Measurements from ENCODE around the gene ARL6IP4.

The ARL6IP4 gene

DNA sequence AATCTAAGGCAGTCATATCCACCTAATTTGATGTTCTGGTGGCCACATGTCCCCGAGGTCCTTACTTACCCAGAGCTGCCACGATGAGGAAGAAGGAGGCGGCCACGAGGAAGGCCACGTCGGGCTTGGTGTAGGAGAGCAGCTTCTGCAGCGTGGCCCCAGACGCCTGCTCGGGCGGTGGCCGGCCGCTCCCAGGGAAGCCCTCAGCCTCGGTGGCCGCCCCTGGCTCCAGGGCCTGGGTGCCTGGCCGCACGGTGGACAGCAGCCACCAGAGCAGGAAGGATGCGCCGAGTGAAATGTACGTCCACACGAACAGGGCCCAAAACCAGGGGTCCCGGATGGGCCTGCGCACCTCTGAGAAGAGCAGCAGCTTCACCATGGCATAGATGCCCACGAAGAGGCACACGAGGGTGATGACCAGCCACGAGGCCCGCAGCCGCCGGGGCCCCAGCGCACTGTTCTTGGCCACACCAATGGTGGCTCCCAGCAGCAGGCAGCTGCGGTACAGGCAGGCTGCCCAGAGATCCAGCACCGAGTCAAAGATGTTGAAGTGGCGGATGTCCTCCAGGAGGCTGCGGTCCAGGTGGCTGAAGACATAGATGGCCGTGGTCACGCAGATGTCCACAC is 20.8 kb upstream of the ARL6IP4 start:
- no peak for DNase-seq

DNA sequence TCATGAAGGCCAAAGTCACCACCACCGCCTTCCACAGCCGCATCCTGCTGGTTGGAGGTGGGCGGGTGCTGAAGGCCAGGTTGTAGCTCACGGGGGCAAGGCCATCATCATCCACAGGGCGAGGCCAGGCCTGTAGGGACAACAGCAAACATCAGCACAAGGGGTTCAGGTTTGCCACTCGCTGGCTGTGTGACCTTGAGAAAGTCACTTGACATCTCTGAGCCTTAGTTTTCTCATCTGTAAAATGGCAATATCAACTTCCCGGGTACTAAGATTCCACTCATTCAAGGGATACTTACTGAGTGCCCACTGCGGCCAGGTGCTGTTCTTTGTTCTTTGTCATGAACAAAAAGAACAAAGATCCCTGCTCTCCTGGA is 20.3 kb upstream of the ARL6IP4 start:
- DNase-seq: no peak

DNA sequence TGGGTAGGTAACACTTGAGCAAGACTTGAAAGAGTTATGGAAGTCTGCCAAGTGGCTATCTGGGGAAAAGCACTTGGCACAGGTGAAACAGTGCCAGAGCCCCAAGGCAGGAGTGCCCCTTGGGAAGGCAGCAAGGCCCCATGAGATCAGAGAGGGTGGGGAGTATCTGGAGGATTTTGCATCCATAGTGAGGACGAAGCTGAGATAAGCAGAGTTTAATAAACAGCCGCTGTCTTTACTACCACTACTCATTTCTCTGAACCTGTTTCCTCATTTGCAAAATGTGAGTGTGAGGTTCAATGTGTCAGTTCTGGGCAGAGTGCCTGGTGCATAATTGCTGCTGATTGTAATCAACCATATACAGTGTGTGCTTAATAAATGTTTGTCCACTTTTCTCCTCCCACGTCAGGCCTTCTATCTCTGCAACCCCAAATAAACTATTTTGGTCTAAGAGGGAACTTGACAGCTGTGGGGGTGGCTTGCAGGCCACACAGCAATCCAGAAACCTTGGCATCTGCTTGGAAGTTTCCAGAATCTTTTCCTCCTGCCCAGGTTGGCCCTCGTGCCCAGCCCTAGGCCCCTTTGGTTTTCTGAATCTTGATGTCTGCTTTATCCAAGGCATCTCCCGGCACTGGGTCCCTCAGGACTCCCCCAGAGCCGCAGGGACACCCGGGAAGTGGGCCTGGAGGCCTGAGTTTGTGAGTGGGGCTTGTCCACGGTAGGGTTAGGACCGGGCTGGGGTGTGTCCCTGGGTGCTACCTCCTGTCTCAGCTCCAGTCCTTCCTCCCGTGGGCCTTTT is 18.8 kb upstream of the ARL6IP4 start:
- no peak for DNase-seq

DNA sequence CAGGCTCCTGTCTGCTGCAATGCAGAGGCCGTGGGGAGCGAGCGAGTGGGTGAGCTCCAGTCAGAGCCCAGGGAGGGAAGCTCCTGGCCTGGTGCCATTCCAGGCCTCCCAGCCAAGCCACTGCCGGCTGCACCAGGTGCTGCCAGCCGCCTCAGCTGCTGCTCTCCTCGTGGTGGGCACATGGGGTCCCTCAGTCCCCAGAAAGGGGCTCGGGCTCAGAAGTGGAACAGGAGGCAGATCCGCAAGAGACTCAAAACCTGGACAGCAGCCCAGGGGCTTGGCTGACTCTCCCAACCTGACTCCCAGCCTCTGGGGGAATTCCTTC is 16.6 kb upstream of the ARL6IP4 start:
- DNase-seq: no peak

DNA sequence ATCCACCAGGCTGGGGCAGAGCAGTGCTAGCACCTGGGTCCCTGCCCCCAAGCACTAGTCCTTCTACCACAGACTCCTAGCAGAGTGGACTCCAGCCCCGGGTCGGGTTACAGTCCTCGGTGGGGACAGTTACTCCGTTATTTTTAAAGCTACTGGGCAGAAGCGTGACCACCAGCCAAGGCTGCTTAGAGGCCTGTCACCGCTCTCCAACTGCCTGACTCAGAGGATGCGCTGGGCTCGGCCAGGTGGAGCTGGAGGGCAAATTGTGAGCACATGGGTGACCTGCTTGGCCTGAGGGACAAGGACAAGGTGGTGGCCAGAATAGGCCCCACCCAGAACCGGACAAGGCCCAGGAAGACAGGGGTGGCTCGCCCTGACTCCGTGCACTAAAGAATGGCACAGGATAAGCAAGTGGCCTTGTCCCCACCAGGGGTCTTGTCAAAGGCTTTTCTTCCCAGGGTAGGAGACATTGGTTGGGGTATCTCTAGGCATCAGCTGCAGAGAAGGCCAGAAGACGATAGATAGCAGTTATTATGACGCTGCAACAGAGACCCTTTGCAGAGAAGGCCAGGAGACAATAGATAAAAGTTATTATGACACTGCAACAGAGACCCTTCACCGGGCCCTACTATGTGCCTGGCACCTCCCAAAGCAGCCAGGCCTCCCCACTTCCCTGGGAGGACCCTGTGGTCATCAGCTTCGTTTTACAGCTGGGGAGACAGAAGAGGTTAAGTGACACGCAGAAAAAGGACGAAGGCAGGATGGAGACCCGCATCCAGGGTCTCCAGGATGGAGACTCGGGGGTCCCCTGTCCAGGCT is 15.8 kb upstream of the ARL6IP4 start:
- no peak for DNase-seq

DNA sequence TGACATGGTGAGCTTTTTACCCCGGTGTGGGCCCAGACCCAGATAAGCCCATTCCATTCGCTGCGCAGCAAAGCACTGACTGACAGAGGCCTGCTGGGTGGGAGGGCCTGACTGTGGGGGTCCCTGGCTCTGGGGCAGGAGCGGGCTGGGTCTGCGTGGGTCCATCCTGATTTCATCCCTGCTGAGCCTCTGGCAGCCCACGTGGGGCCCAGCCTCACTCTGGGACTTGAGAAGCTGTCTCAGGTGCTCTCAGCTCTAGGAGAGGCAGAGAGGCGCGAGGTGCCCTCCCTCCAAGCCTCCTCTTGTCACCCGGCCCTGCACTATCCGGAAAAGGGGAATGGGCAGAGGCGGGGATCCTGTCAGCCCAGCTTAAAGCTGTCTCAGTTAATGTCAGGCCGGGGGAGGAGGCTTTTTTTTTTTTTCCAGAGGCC is 15.1 kb upstream of the ARL6IP4 start:
- DNase-seq: no peak

DNA sequence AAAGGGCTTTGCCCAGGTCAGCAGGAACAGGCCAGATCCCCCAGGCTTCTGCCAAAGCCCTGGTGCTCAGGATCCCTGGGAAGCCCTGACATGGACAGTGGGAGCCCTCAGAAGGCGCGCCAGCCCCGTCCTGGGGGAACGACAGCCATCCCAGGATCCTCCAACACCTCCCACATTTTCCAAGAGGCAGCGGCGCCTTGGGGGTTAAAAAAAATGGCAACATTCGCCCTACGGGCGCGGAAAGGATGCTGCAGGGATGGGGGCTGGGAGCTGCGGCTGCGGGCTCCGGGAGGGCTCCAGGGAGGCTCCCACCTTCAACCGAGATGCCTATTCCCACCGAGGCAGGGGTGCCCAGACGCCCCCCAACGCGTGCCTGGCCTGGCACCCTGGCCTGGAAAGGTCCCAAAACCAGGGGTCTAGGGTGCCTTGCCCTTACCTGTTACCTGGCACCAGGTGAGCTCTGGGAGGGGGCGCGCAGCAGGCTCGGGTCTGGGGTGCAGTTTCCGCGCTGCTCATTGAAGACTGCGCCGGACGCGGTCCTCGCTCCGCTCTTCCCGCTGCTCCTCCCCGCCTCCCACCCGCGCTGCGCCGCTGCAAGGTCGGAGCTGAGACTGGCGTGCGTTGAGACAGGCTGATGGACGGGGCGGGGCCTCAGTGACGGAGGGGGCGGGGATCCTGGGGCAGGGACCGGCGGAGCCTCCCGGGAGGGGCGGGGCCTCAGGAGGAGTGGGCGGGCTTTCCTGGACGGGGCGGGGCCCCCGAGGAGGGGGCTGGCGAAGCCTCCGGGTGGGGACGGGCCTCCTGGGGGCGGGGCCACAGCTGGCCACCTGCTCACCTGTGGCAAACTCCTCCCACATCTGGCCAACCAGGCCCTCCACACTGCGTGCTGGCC is 14.4 kb upstream of the ARL6IP4 start, which contains the start of gene ABCB9:
Gene ABCB9, minus strand, starts transcription at position 613 of the 892 bp plus-strand sequence. CDS start 6,228 bp downstream, outside the sequence.
- no peak for DNase-seq

DNA sequence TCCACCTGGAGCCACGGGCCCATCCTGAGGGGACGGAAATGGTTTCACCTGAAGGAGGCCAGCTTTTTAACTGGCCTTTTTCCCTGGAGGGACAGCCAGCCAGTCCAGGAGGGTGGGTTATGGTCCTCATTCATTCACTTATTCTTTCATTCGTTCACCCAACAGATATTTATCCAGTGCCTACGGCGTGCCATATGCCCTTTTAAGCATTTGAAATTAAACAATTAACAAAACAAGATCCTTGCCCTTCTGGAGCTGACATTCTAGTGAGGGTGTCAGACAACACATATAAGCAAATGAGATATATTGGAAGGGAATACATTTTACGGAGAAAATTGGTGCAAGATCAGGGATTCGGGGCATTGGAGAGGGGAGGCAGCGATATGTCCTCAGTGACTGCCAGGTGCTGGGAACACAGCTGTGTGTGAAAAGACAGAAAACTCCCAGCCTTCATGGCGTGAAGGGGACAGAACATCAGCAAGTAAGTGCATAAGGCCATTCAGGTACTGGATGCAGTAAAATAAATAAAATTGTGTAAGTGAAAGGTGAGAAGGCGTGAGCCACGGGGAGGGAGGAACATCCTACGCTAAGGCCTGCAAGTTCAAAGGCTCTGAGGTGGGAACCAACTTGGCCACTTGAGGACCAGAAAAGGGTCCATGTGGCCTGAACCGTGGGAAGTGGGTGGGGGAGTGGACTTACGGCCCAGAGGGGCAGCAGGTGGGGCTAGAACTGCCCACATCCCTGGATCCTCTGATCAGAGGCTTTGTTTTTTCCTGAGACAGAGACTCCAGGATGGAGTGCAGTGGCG is 13.5 kb upstream of the ARL6IP4 start:
- no peak for DNase-seq

DNA sequence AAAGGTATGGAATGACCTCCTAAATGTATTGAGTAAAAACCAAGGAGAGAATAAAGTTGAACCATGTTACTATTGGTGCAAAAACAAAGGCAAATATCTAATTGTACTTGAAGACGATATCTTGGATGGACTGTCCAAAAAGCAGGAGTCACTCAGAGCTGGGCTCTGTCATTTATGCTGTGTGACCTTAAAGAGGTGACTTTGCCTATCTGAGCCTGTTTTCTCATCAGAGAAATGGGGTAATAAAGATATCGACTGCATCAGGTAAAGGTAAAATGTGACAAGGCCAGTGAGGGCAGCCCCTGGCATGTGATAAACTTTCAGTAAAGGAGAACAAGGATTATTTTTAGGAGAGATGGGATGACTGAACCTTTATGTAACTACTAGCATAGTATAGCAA is 12.4 kb upstream of the ARL6IP4 start:
- no peak for DNase-seq

DNA sequence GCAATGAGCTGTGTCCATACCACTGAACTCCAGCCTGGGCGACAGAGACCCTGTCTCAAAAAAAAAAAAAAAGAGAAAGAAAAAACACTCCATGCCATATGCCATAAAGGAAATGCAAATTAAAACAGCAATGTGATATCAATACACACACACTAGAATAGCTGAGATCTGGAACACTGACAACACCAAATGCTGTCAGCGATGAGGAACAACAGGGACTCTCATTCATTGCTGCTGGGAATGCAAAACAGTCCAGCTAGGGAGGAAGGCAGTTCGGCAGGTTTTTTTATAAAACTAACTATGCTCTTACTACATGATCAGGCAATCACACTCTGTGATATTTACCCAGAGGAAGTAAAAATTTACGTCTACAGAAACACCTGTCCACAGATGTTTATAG is 10.8 kb upstream of the ARL6IP4 start:
- DNase-seq: no peak

DNA sequence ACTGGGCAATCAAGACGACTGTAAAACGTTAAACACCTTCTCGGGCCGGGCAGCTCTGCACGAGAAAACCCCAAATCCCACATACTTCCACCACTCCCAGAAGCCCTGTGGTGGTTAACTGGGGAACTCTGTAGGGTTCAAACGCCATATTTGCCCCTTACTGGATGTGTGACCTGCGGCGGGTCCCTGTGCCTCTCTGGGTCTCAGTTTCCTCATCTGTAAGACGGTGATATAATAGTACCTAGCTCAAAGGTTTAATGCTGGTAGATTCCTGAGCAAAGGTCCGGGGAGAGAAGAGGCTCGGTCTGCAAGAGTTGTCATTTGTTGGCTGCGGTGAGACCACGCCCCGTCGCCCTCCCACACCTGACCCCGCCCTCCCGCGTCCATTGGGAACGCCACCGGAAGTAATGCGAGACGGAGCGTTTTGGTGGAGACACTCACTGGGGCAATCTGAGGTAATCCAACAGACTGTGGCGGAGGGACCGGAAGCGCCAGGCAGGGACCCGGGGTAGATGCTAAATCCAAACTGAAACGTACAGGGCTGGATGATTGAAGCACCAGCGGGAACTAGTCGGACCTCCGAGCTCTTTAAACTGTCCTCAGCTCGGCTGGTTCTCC is 6.1 kb upstream of the ARL6IP4 start:
- peak; percentile 93 for DNase-seq

DNA sequence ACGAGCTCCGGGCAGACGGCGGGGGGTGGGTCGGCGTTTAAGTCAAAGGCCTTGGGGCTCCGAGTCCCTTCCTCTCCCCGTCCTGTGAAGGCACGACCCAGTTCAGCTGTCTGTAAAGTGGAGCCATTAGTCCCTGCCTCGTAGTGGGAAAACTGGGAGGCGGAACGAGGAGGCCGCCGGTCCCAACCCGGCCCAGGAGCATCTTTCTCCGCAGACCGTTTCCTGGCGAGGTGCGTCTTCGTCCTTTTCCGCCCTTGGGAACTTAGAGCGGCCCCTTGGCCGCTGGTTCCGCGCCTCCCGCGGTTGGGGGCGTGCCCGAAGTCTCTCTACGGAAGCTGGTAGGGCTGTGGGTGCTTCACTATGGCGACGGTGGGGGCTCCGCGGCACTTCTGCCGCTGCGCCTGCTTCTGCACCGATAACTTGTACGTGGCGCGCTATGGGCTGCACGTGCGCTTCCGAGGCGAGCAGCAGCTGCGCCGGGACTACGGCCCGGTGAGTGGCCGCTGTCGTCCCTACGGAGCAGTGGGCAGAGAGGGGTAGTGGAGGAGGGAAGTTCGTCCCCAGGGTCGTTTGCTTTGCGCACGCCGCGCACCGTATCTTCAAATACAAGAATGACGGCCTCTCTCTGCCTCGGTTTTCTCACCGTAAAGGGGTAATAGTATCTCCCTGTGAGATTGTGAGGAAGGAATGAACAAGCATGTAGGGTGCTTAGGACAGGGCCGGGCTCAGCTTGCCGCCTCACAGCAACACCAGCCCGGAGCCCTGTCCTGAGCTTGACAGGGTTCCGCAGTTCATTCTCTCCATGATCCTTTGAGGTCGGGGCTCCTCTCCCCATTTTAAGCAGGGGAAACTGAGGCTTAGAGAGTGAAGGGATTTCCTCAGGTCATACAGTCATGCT is 5.3 kb upstream of the ARL6IP4 start, which contains the start of gene OGFOD2:
Gene OGFOD2, plus strand, starts transcription at position 353 of the 898 bp plus-strand sequence. Its CDS starts 8 bp downstream, at position 361.
- DNase-seq: peak; percentile 83

DNA sequence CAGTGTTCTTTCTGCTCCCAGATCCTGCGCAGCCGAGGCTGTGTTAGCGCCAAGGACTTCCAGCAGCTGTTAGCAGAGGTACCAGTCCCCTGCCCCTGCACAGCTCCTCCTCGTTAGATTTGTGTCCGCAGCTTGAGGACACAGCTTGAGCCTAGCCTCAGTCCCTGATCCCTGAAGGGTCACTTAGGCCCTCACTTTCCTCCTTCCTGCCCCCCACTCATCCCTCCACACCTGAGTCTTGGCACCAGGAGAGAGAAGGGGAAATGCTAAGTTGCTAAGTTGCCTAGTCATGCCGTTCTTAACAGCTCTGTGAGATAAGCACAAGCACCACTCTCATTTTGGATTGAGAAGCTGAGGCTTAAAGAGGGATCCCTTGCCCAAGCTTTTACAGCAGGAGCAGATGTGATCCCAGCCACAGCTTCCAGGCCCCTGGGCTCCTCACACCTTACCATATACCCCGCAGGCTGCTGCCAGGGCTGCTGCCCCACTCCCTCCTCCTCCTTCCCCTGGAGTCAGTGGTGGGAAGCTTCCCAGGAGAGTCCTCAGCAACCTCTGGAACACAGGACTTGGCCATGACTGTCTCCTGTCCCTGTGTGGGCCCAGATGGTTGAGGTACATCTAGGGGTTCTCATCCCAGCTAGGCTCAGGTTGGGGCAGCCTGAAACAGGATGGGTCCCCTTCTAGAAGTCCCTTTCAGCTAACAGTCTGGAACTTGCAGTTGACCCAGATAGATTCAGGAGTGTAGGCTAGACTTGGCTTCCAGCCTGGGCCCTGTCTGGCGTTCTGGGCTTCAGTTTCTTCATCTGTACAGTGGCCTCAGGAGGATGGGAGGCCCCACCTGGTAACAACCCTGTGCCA is 4.5 kb upstream of the ARL6IP4 start:
- DNase-seq: no peak

DNA sequence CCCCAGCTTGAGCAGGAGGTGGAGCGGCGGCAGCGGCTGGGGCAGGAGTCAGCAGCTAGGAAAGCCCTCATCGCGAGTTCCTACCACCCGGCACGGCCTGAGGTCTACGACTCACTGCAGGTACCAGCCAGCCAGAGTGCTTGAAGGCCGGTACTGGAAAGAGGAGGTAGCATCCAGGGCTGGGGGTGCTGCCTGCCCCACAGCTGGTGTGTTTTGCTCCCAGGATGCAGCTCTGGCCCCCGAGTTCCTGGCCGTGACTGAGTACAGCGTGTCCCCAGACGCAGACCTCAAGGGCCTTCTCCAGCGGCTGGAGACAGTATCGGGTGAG is 3.9 kb upstream of the ARL6IP4 start:
- no peak for DNase-seq

DNA sequence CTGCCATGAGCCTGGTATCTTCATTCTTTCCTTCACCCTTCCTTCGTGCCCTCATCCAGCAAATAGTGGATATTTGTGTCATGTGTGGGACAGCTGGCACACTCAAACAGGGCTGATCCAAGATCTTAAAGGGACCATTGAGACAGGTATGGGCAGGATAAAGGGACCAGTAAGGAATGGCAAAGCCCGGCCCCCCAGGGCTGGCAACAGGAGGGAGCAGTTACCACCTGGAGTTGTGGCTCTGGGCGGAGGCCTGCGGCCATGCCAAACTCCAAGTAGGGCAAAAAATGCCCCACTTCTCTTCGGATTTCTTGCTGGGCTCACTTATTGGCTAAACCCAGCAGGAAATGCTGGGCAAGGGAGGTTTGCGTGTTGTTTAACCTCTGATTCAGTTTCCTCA is 3.3 kb upstream of the ARL6IP4 start:
- DNase-seq: no peak

DNA sequence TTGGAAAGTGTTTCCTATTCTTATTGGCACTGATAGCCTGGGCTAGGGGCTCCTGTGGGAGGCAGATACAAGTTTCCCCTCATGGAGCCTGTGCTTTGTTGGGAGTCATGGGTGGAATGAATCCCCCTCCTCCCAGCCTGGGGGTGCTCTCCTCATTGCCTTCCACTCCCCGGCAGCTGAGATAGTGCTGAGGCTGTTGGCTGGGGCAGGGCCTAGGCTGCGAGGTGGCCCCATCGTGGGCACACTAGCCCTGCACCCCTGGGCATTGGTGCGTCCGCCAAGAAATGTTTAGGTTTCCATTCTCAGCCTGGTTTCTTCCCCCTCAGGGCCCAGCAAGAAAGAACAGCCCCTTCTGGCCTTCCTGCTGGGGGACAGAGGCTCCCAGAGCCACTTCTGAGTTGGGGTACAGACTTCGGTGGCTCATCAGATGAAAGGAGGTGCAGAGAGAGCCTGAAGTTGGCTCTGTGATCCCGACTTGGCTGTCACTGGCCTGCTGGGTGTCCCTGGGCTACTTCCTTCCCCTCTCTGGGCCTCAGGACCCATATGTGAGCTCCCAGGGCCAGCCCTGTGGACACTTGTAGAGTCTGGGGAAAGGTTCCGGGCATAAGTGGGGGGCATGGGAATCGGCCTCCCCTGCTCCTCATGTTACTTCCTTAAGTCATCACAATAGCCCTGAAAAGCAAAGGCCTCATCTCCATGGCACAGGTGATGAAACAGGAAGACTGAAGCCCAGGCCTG is 2.7 kb upstream of the ARL6IP4 start:
- DNase-seq: no peak

DNA sequence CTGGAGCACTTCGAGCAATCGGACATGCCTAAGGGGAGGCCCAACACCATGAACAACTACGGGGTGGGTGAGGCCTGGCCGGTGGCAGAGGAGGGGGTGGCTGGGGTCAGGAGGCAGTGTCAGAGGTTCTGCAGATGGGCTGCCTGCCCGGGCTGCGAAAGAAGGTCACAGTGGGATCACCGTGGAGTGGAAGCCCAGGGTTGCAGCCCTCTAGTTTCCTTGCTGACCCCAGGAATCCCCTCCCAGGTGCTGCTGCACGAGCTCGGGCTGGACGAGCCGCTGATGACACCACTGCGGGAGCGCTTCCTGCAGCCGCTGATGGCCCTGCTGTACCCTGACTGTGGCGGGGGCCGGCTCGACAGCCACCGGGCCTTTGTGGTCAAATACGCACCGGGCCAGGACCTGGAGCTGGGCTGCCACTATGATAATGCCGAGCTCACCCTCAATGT is 1.9 kb upstream of the ARL6IP4 start:
- no peak for DNase-seq

All from NK-92 treated with Interleukin-12 subunit alpha and Interleukin-12 subunit beta, amount 100 ng/mL, for 24 hours (cell line).